HK-2 (cell line): Measurements from ENCODE around the gene ADAT3.
A peak's percentile ranks its signal among the peaks of the same experiment; 100 is the strongest.

Experiments used
- DNase-seq: peaks from one replicate; pipeline ENCODE4 v3.0.0-alpha.2; 2018; ENCODE audit not compliant: unreplicated experiment

Gene ADAT3

GRCh38 chr19:1957562-1958248 is 52.5 kb downstream of the ADAT3 start:
- no peak for DNase-seq

DNA sequence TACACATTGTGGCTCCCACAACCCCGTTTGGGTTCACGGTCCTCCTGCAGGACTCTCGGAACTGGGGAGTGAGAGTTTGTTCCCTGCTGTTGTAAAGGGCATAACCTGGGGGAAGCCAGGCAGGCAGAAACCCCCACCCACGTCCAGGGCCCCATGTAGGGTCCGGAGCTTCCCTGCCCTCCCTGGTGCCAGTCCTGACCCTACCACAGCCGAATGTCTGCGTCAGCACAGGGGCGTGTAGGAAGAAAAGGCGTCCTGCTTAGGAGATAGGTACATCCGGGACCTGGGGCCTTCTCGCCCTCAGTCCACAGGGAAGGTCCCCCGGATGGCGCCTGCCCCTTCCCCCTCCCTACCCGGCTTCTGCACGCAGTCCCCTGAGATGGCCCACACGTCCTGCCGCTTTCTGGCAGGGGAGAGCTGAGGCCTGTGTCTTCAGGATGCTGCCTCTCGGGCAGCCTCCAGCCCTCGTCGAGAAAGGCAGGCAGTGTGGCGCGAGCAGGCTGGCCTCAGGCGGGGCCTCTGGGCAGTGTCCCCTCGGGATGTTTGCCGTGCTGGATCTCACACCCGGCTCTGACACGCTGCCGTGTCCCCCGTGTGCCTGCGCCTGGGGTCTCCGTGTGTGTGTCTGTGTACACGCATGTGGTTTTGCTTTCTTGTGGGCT is 54.9 kb downstream of the ADAT3 start:
- no peak for DNase-seq

DNA sequence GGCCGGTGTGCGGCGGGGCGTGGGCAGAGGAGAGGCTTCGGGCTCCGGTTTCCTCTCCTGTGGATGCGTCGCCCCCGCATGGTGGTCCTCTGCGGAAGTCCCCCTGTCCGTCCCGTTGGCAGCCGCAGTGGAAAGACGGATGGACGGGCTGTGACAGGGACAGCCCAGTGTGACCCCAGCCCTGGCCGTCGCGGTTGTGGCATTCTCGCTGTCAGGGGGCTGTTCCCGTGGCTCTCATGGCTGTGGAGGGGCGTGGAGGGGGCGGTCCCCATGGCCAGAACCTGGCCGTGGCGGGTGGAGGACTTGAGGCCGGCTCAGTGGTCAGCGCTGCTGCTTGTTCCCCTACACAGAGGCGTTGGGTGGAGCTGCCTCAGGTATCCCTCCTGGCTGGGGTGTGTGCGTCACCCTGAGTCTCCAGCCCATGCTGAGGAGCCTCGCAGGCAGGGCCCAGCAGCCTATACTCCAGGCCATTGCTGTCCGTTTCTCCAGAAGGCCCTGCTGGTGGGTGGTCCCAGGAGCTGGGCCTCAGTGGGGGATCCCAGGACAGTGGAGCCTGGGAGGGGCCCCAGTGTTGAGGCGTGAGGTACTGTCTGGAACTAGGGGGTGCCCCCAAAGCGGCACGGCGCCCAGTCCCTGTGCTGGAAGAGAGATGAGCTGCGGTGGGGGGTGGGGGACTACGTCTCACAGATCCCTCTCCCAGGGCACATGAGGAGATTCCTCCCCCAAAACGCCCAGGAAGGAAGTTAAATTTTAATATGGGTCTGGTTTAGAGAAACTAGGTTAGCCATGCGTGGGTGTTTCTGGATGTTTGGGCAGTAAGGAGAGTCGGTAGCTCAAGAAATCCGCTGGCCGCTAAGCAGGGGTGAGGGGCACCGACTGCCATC is 56.0 kb downstream of the ADAT3 start:
- DNase-seq = peak; percentile 41

GRCh38 chr19:1962674-1963073 is 57.5 kb downstream of the ADAT3 start:
- no peak for DNase-seq
